ENCODE measurements around the gene RARS2. TPM values are rescaled to one million over a fixed set of nuclear protein-coding genes. Genes with fewer than 3 reads are reported as not detected.

RARS2 gene
- total and polyA plus RNA-seq, 2 of the 8 experiments (the other 6 are each of a cell fraction or from before 2014, with no cell fraction given) = 10.2 to 40.5 TPM

- TF ChIP-seq, protein P1, sequence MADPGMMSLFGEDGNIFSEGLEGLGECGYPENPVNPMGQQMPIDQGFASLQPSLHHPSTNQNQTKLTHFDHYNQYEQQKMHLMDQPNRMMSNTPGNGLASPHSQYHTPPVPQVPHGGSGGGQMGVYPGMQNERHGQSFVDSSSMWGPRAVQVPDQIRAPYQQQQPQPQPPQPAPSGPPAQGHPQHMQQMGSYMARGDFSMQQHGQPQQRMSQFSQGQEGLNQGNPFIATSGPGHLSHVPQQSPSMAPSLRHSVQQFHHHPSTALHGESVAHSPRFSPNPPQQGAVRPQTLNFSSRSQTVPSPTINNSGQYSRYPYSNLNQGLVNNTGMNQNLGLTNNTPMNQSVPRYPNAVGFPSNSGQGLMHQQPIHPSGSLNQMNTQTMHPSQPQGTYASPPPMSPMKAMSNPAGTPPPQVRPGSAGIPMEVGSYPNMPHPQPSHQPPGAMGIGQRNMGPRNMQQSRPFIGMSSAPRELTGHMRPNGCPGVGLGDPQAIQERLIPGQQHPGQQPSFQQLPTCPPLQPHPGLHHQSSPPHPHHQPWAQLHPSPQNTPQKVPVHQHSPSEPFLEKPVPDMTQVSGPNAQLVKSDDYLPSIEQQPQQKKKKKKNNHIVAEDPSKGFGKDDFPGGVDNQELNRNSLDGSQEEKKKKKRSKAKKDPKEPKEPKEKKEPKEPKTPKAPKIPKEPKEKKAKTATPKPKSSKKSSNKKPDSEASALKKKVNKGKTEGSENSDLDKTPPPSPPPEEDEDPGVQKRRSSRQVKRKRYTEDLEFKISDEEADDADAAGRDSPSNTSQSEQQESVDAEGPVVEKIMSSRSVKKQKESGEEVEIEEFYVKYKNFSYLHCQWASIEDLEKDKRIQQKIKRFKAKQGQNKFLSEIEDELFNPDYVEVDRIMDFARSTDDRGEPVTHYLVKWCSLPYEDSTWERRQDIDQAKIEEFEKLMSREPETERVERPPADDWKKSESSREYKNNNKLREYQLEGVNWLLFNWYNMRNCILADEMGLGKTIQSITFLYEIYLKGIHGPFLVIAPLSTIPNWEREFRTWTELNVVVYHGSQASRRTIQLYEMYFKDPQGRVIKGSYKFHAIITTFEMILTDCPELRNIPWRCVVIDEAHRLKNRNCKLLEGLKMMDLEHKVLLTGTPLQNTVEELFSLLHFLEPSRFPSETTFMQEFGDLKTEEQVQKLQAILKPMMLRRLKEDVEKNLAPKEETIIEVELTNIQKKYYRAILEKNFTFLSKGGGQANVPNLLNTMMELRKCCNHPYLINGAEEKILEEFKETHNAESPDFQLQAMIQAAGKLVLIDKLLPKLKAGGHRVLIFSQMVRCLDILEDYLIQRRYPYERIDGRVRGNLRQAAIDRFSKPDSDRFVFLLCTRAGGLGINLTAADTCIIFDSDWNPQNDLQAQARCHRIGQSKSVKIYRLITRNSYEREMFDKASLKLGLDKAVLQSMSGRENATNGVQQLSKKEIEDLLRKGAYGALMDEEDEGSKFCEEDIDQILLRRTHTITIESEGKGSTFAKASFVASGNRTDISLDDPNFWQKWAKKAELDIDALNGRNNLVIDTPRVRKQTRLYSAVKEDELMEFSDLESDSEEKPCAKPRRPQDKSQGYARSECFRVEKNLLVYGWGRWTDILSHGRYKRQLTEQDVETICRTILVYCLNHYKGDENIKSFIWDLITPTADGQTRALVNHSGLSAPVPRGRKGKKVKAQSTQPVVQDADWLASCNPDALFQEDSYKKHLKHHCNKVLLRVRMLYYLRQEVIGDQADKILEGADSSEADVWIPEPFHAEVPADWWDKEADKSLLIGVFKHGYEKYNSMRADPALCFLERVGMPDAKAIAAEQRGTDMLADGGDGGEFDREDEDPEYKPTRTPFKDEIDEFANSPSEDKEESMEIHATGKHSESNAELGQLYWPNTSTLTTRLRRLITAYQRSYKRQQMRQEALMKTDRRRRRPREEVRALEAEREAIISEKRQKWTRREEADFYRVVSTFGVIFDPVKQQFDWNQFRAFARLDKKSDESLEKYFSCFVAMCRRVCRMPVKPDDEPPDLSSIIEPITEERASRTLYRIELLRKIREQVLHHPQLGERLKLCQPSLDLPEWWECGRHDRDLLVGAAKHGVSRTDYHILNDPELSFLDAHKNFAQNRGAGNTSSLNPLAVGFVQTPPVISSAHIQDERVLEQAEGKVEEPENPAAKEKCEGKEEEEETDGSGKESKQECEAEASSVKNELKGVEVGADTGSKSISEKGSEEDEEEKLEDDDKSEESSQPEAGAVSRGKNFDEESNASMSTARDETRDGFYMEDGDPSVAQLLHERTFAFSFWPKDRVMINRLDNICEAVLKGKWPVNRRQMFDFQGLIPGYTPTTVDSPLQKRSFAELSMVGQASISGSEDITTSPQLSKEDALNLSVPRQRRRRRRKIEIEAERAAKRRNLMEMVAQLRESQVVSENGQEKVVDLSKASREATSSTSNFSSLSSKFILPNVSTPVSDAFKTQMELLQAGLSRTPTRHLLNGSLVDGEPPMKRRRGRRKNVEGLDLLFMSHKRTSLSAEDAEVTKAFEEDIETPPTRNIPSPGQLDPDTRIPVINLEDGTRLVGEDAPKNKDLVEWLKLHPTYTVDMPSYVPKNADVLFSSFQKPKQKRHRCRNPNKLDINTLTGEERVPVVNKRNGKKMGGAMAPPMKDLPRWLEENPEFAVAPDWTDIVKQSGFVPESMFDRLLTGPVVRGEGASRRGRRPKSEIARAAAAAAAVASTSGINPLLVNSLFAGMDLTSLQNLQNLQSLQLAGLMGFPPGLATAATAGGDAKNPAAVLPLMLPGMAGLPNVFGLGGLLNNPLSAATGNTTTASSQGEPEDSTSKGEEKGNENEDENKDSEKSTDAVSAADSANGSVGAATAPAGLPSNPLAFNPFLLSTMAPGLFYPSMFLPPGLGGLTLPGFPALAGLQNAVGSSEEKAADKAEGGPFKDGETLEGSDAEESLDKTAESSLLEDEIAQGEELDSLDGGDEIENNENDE (IDR thresholded peaks at IDR 0.05; ENCODE audit: insufficient replicate concordance, low read length) = no peak
- TF ChIP-seq RBBP5 (IDR thresholded peaks at IDR 0.05; ENCODE audit: borderline replicate concordance, low read depth, low read length) = no peak
Measured at GRCh38 chr6:87636315-87636714, 46.5 kb upstream of the RARS2 start (continued).

All from H1 (cell line).